Parathyroid adenoma (tissue), 2 donors: Measurements from ENCODE around the gene RBPJ.

Experiments used
- H2AFZ ChIP-seq: fragments of 300-600 bp; sonication (generic); one replicate; pipeline ENCODE4 v1.7.0; 2017; ENCODE audit warnings: antibody characterized with exemption, mild to moderate bottlenecking
- H3K27ac ChIP-seq: fragments of 300-600 bp; sonication (generic); one replicate; pipeline ENCODE4 v1.7.0; 2017
- H3K27me3 ChIP-seq: fragments of 300-600 bp; sonication (generic); one replicate; pipeline ENCODE4 v1.7.0; 2017; ENCODE audit warnings: low read length; ENCODE audit not compliant: control insufficient read depth, insufficient read depth
- H3K36me3 ChIP-seq: fragments of 300-600 bp; sonication (generic); one replicate; pipeline ENCODE4 v1.7.0; 2017; ENCODE audit warnings: low read length; ENCODE audit not compliant: control insufficient read depth, insufficient read depth
- H3K4me1 ChIP-seq: fragments of 300-600 bp; sonication (generic); one replicate; pipeline ENCODE4 v1.7.0; 2017; ENCODE audit warnings: control low read depth
- H3K4me2 ChIP-seq: fragments of 300-600 bp; sonication (generic); one replicate; pipeline ENCODE4 v1.7.0; 2017; ENCODE audit warnings: low read length
- H3K4me3 ChIP-seq: fragments of 300-600 bp; sonication (generic); one replicate; pipeline ENCODE4 v1.7.0; 2017; ENCODE audit warnings: low read depth, low read length
- H3K79me2 ChIP-seq: fragments of 300-600 bp; sonication (generic); one replicate; pipeline ENCODE4 v1.7.0; 2017; ENCODE audit warnings: control low read depth
- H3K9ac ChIP-seq: fragments of 300-600 bp; sonication (generic); one replicate; pipeline ENCODE4 v1.7.0; 2017; ENCODE audit warnings: mild to moderate bottlenecking
- H3K9me3 ChIP-seq: fragments of 300-600 bp; sonication (generic); one replicate; pipeline ENCODE4 v1.7.0; 2017; ENCODE audit warnings: low read length; ENCODE audit not compliant: control insufficient read depth
- CTCF ChIP-seq: fragments of 300-600 bp; sonication (generic); IDR thresholded peaks from one replicate; pipeline ENCODE4 v1.7.0; 2017; ENCODE audit warnings: antibody characterized with exemption, mild to moderate bottlenecking
- donor health status: primary hyperparathyroidism.

The RBPJ gene

GRCh38 chr4:26418107-26418506 is 97.3 kb downstream of the RBPJ start:
- Histone ChIP-seq H3K4me2 (no peak overlapping the region), H3K36me3 (no peaks in the 10 kb centered on the region), H3K27me3 (no peaks in the 10 kb centered on the region), H3K4me1 (no peaks in the 10 kb centered on the region), H3K9me3 (no peaks in the 10 kb centered on the region), H3K27ac (no peak overlapping the region), H3K79me2 (no peaks in the 10 kb centered on the region), H2AFZ (no peak overlapping the region), H3K9ac (no peak overlapping the region), H3K4me3 (no peak overlapping the region)
- no peak for TF ChIP-seq CTCF

- Histone ChIP-seq H3K36me3 (no peaks in the 10 kb centered on the region), H2AFZ (no peak overlapping the region), H3K4me3 (no peak overlapping the region), H3K27me3 (no peaks in the 10 kb centered on the region), H3K4me1 (no peaks in the 10 kb centered on the region), H3K27ac (no peak overlapping the region), H3K9me3 (no peaks in the 10 kb centered on the region), H3K79me2 (no peaks in the 10 kb centered on the region), H3K4me2 (no peak overlapping the region), H3K9ac (no peak overlapping the region)
- no peak for TF ChIP-seq CTCF
These were observed 98.0 kb downstream of the RBPJ start for GRCh38 chr4:26418850-26419249.

DNA sequence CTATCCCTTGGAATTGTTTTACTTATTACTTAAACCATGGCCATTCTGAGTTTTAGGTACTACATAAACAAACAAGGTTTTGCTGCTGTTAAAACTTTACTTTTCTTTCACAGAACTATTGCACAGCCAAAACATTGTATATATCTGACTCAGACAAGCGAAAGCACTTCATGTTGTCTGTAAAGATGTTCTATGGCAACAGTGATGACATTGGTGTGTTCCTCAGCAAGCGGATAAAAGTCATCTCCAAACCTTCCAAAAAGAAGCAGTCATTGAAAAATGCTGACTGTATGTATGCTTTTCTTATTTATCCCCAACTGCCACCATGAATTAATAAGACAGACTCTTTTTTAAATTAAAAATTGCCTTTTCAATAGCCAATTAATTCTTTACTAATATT is 99.6 kb downstream of the RBPJ start:
- no peak overlapping the region for H3K4me3 ChIP-seq
- no peaks in the 10 kb centered on the region for H3K4me1 ChIP-seq
- H3K9ac ChIP-seq = no peak overlapping the region
- no peak overlapping the region for H2AFZ ChIP-seq
- TF ChIP-seq CTCF = no peak
- H3K36me3 ChIP-seq = no peaks in the 10 kb centered on the region
- no peak overlapping the region for H3K4me2 ChIP-seq
- no peak overlapping the region for H3K27ac ChIP-seq
- H3K9me3 ChIP-seq = no peaks in the 10 kb centered on the region
- H3K79me2 ChIP-seq = no peaks in the 10 kb centered on the region
- no peaks in the 10 kb centered on the region for H3K27me3 ChIP-seq

GRCh38 chr4:26420913-26421312 is 100.1 kb downstream of the RBPJ start:
- no peak overlapping the region for H3K9ac ChIP-seq
- no peaks in the 10 kb centered on the region for H3K27me3 ChIP-seq
- no peak overlapping the region for H3K4me2 ChIP-seq
- no peaks in the 10 kb centered on the region for H3K4me1 ChIP-seq
- TF ChIP-seq CTCF = no peak
- H3K4me3 ChIP-seq = no peak overlapping the region
- no peaks in the 10 kb centered on the region for H3K79me2 ChIP-seq
- H2AFZ ChIP-seq = no peak overlapping the region
- H3K27ac ChIP-seq = no peak overlapping the region
- no peaks in the 10 kb centered on the region for H3K36me3 ChIP-seq
- no peaks in the 10 kb centered on the region for H3K9me3 ChIP-seq

DNA sequence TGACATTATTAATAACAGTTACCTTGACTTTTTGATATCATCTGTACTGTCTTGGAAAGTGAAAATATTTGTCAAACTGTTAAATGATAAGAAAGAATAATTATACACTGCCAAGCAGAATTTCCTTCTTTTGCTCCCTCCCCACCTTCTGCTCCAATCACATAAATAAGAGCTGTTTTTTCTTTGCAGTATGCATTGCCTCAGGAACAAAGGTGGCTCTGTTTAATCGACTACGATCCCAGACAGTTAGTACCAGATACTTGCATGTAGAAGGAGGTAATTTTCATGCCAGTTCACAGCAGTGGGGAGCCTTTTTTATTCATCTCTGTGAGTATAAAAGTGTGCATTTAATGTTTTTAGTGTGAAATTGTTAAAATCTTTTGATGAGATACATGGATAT is 103.3 kb downstream of the RBPJ start:
- no peak overlapping the region for H3K4me2 ChIP-seq
- no peak overlapping the region for H3K4me3 ChIP-seq
- H3K36me3 ChIP-seq = no peaks in the 10 kb centered on the region
- no peak overlapping the region for H2AFZ ChIP-seq
- H3K79me2 ChIP-seq = no peaks in the 10 kb centered on the region
- no peaks in the 10 kb centered on the region for H3K9me3 ChIP-seq
- peaks cover 2% of the 10 kb centered on the region for H3K4me1 ChIP-seq
- no peak overlapping the region for H3K9ac ChIP-seq
- H3K27ac ChIP-seq = no peak overlapping the region
- H3K27me3 ChIP-seq = no peaks in the 10 kb centered on the region
- no peak for TF ChIP-seq CTCF
